K562 (cell line): ENCODE measurements around the gene OR8S1. TPM values are rescaled to one million over a fixed set of nuclear protein-coding genes. Genes with fewer than 3 reads are reported as not detected.
"Not testable (repeated sequence)": the region's sequence is repeated elsewhere in the genome, so short reads cannot be mapped to it uniquely, and the experiment has no call there.

ENCODE experiments used
- ATAC-seq: fragments of 200-7000 bp; cut with Tn5 transposase; 3 replicates; pipeline ENCODE4 v1.9.1; 2020; ENCODE audit warnings: moderate library complexity
- BruUV-seq: library from RNA; stranded (reverse); fragments of 400-500 nt; replicated peaks from 2 replicates; lab custom pipeline; 2021; lab: Mats Ljungman, UMichigan
- CTCF ChIA-PET: fragments of 300-600 bp; formaldehyde crosslinking; extraction: SDS; loops from one replicate; lab custom pipeline; 2021; ENCODE audit warnings: low intra/inter-chr PET ratio; lab: Yijun Ruan, JAX
- POLR2A ChIA-PET: fragments of 300-600, 350-650 bp; sonication (Branson Sonifier 250); formaldehyde crosslinking; extraction: SDS; loops from one replicate; lab custom pipeline; 2021; ENCODE audit warnings: antibody characterized with exemption, inconsistent platforms; lab: Yijun Ruan, JAX
- DNase-seq, 4 experiments: peaks; one replicate each; pipeline versions ENCODE4 v3.0.0 to v3.0.0-alpha.2; 2011 to 2018; ENCODE audit warnings: low spot score in 3 of 4, mixed read lengths in 3 of 4; ENCODE audit errors: extremely low read depth in 1 of 4
- FAIRE-seq: peaks from 2 replicates; lab custom pipeline; 2011; peaks lifted over from hg19 to GRCh38; lab: Jason Lieb, UNC
- H2AFZ ChIP-seq: 2 replicates; pipeline ENCODE4 v1.6.0; 2011; ENCODE audit warnings: low read depth, low read length, control low read depth, inconsistent platforms
- H3K27ac ChIP-seq: fragments of 200-600 bp; 3 replicates; pipeline ENCODE4 v1.8.0; 2011; ENCODE audit warnings: low read depth, mild to moderate bottlenecking, control low read depth, inconsistent platforms, low read length, moderate library complexity, mixed read lengths; ENCODE audit errors: extremely low read depth
- H3K27me3 ChIP-seq, 2 experiments: fragments of 300-600 bp in 1 of 2; 2 replicates in 1 of 2; 3 replicates in 1 of 2; pipeline versions ENCODE4 v1.6.0 to v1.8.0; 2011; ENCODE audit warnings: inconsistent platforms in 2 of 2, low read length in 2 of 2, mild to moderate bottlenecking in 1 of 2, mixed read lengths in 1 of 2, moderate library complexity in 1 of 2; ENCODE audit not compliant: control insufficient read depth in 2 of 2, insufficient read depth in 2 of 2
- H3K36me3 ChIP-seq: fragments of 300-600 bp; 3 replicates; pipeline ENCODE4 v1.8.0; 2011; ENCODE audit warnings: mild to moderate bottlenecking, low read length, inconsistent platforms; ENCODE audit not compliant: control insufficient read depth, insufficient read depth
- H3K4me1 ChIP-seq, 2 experiments: fragments of 200-600 bp in 1 of 2; replicated peaks in 1 of 2; 2 replicates in 1 of 2; 3 replicates in 1 of 2; pipeline versions ENCODE4 v1.5.1 to v1.8.0; 2011; ENCODE audit warnings: inconsistent platforms in 2 of 2, low read length in 2 of 2, mild to moderate bottlenecking in 1 of 2, mixed read lengths in 1 of 2, moderate library complexity in 1 of 2; ENCODE audit not compliant: control insufficient read depth in 2 of 2, insufficient read depth in 2 of 2
- H3K4me2 ChIP-seq: 2 replicates; pipeline ENCODE4 v1.6.1; 2011; ENCODE audit warnings: low read length, control low read depth, inconsistent platforms, mixed read lengths; ENCODE audit not compliant: insufficient read depth
- H3K4me3 ChIP-seq: fragments of 200-600 bp; sonication (generic), shearing (Covaris generic); 2 replicates; pipeline ENCODE4 v1.5.1; 2016; ENCODE audit warnings: control low read depth, inconsistent platforms
- H3K79me2 ChIP-seq: fragments of 200-600 bp; 3 replicates; pipeline ENCODE4 v1.8.0; 2011; ENCODE audit warnings: low read length, inconsistent platforms; ENCODE audit not compliant: control insufficient read depth, insufficient read depth
- H3K9ac ChIP-seq, 2 experiments: 2 replicates each; pipeline versions ENCODE4 v1.6.0 to v1.6.1; 2011; ENCODE audit warnings: low read depth in 2 of 2, low read length in 2 of 2, control low read depth in 1 of 2, inconsistent platforms in 1 of 2, mild to moderate bottlenecking in 1 of 2, mixed read lengths in 1 of 2; ENCODE audit not compliant: insufficient read depth in 1 of 2
- H3K9me1 ChIP-seq: one replicate; pipeline ENCODE4 v1.6.0; 2011; ENCODE audit warnings: inconsistent platforms, mild to moderate bottlenecking, low read length, moderate library complexity; ENCODE audit not compliant: control insufficient read depth, insufficient read depth
- H3K9me3 ChIP-seq: replicated peaks from 2 replicates; pipeline ENCODE4 v1.5.1; 2011; ENCODE audit warnings: low read depth, low read length, inconsistent platforms; ENCODE audit not compliant: control insufficient read depth, insufficient read depth
- H4K20me1 ChIP-seq: replicated peaks from 2 replicates; pipeline ENCODE4 v1.6.1; 2011; ENCODE audit warnings: low read length, inconsistent platforms, mixed read lengths; ENCODE audit not compliant: control insufficient read depth, insufficient read depth
- ZNF146 ChIP-seq: IDR thresholded peaks from one replicate; pipeline ENCODE4 v1.6.1; 2018; ENCODE audit warnings: missing compliant biosample characterization; ENCODE audit not compliant: unreplicated experiment
- whole genome bisulfite sequencing: fragments of 100-300 bp; shearing (Covaris generic); methylation state at CpG from one replicate; pipeline ENCODE4 v1.1.6; 2016; ENCODE audit warnings: low coverage, mixed read lengths; ENCODE audit not compliant: insufficient coverage; ENCODE audit errors: missing lambda C conversion rate; 5-methylcytosine and 5-hydroxymethylcytosine counted together
- in situ Hi-C: fragments of 300-500 bp; cut with MboI; formaldehyde crosslinking; loops from 4 replicates; pipeline ENCODE4 v1.15.0; 2018; ENCODE audit warnings: inconsistent platforms, mixed read lengths
- intact Hi-C: fragments of 100-400 bp; cut with micrococcal nuclease; formaldehyde crosslinking; loops from 2 replicates; pipeline ENCODE4 v1.14.2; 2022
- polyA plus RNA-seq, 8 experiments: library from polyadenylated mRNA; depleted of rRNA in 4 of 8; stranded (reverse) in 5 of 8; unstranded in 3 of 8; fragments of >200 nt; fragmentation: Nextera tagmentation in 2 of 8; fragmentation: Illumina TruSeq in 1 of 8; extraction: Ambion mirVana in 2 of 8; extraction: Trizol in 1 of 8; gene quantifications; 2 replicates each; pipeline versions ENCODE4 v1.2.1 to v1.2.3, GENCODE V29; 2011 to 2014; ENCODE audit warnings: inconsistent platforms in 1 of 8, missing spikeins in 1 of 8
- total RNA-seq, 7 experiments: library from RNA; depleted of rRNA in 6 of 7; stranded (reverse); fragments of >200 nt in 6 of 7; fragmentation: Illumina TruSeq in 2 of 7; extraction: Trizol in 2 of 7; gene quantifications; 2 replicates each; pipeline versions ENCODE4 v1.2.1 to v1.2.3, GENCODE V29; 2011 to 2021; ENCODE audit warnings: low replicate concordance in 1 of 7

OR8S1 gene
- total and polyA plus RNA-seq, 9 of the 15 experiments (the other 6 are each of a cell fraction or from before 2014, with no cell fraction given) = not detected

GRCh38 chr12:48547012-48547411 is 21.6 kb downstream of the OR8S1 start:
- no CpG with 5 or more reads among the region's 3 CpGs for WGBS
- not testable (repeated sequence) for H4K20me1 ChIP-seq

GRCh38 chr12:48551636-48552035 is 26.2 kb downstream of the OR8S1 start:
- H3K79me2 ChIP-seq, CTCF ChIA-PET, DNase-seq, H3K9me1 ChIP-seq, H3K27ac ChIP-seq, ATAC-seq, BruUV-seq, H3K4me3 ChIP-seq, FAIRE-seq, H3K27me3 ChIP-seq, in situ Hi-C loops, H3K4me2 ChIP-seq, H3K9me3 ChIP-seq, intact Hi-C loops, H4K20me1 ChIP-seq, H3K9ac ChIP-seq, POLR2A ChIA-PET, H3K36me3 ChIP-seq, H2AFZ ChIP-seq: not testable (repeated sequence)
- H3K4me1 ChIP-seq = peaks cover 3 to 10% of the 10 kb centered on the region in 2 experiments; a peak in 4 of 5 replicates
- WGBS = 52% methylated on average over 5 of the region's 13 CpGs

More at GRCh38 chr12:48547012-48547411, 21.6 kb downstream of the OR8S1 start:
- H2AFZ ChIP-seq, H3K9me1 ChIP-seq, H3K4me1 ChIP-seq, ATAC-seq, H3K36me3 ChIP-seq, FAIRE-seq, H3K4me3 ChIP-seq, H3K4me2 ChIP-seq, H3K9ac ChIP-seq, intact Hi-C loops, BruUV-seq, H3K9me3 ChIP-seq, H3K27ac ChIP-seq, H3K27me3 ChIP-seq: not testable (repeated sequence)
- in situ Hi-C loops = loop anchor here (25.0 kb wide), 1 partner anchor 240 kb away; the partner anchor contains the start of gene ADCY6
- peak; percentile 51 for TF ChIP-seq ZNF146
- TF ChIP-seq, all 486 proteins: peak for 1; not testable (repeated sequence) for 485
- CTCF ChIA-PET = interaction anchor here (7.6 kb wide), 1 partner anchor 71 kb away, joined by 91 read pairs; no protein-coding TSS in a partner anchor
- H3K79me2 ChIP-seq, DNase-seq, POLR2A ChIA-PET: not testable (repeated sequence)
